Tibial nerve (tissue), 4 donors: ENCODE measurements around the gene C2CD2L. TPM values are rescaled to one million over a fixed set of nuclear protein-coding genes. Genes with fewer than 3 reads are reported as not detected.
"Not testable (repeated sequence)": the region's sequence is repeated elsewhere in the genome, so short reads cannot be mapped to it uniquely, and the experiment has no call there.

Source experiments
- DNase-seq, 2 donors: peaks; one replicate each; pipeline ENCODE4 v3.0.0-alpha.2; 2019; ENCODE audit warnings: low spot score in 2 of 2
- H3K27ac ChIP-seq, 4 donors: fragments of 200-600 bp; sonication (generic) in 3 of 4; one replicate each; pipeline ENCODE4 v1.5.1; 2017 to 2019; ENCODE audit warnings: mild to moderate bottlenecking in 1 of 4
- H3K27me3 ChIP-seq, 2 donors: fragments of 200-600 bp; sonication (generic) in 1 of 2; one replicate each; pipeline versions ENCODE4 v1.5.1 to v1.6.0; 2017 to 2019
- H3K36me3 ChIP-seq, 3 donors: fragments of 200-600 bp; sonication (generic); one replicate each; pipeline ENCODE4 v1.5.1; 2018 to 2019
- H3K4me1 ChIP-seq, 4 donors: fragments of 200-600 bp; sonication (generic) in 3 of 4; one replicate each; pipeline ENCODE4 v1.5.1; 2017 to 2019
- H3K4me3 ChIP-seq, 4 donors: fragments of 200-600 bp; sonication (generic) in 3 of 4; one replicate each; pipeline ENCODE4 v1.5.1; 2017 to 2019; ENCODE audit warnings: mild to moderate bottlenecking in 1 of 4, moderate library complexity in 1 of 4
- H3K9me3 ChIP-seq, 4 donors: fragments of 200-600 bp; sonication (generic) in 3 of 4; one replicate each; pipeline ENCODE4 v1.5.1; 2017 to 2019
- EP300 ChIP-seq, 2 donors: sonication (generic); formaldehyde crosslinking; IDR thresholded peaks; one replicate each; pipeline ENCODE4 v1.6.1; 2017; ENCODE audit warnings: antibody characterized with exemption in 2 of 2, mild to moderate bottlenecking in 1 of 2
- POLR2A ChIP-seq, 2 donors: fragments of 450-650 bp; IDR thresholded peaks; one replicate each; pipeline ENCODE4 v1.6.1; 2017; ENCODE audit warnings: antibody characterized with exemption in 2 of 2, mild to moderate bottlenecking in 2 of 2, moderate library complexity in 2 of 2
- WGBS, 2 donors: methylation state at CpG; one replicate each; pipeline ENCODE4 v1.1.5; 2018; 5-methylcytosine and 5-hydroxymethylcytosine counted together
- total RNA-seq, 4 donors: library from RNA; depleted of rRNA; stranded (reverse); fragments of >200 nt; gene quantifications; one replicate each; pipeline ENCODE4 v1.1.0, GENCODE V29; 2016
- TF ChIP-seq, protein P1 (sequence below), 5 experiments: fragments of 200-600 bp in 3 of 5; fragments of 450-650 bp in 2 of 5; sonication (generic) in 3 of 5; IDR thresholded peaks; one replicate each; pipeline ENCODE4 v1.5.1; 2016 to 2019; ENCODE audit warnings: antibody characterized with exemption in 5 of 5, mild to moderate bottlenecking in 3 of 5, moderate library complexity in 2 of 5

C2CD2L gene
- total RNA-seq, 4 donors from 2014 or later, result 11.4 to 13.8 (median 12.3) TPM

DNA sequence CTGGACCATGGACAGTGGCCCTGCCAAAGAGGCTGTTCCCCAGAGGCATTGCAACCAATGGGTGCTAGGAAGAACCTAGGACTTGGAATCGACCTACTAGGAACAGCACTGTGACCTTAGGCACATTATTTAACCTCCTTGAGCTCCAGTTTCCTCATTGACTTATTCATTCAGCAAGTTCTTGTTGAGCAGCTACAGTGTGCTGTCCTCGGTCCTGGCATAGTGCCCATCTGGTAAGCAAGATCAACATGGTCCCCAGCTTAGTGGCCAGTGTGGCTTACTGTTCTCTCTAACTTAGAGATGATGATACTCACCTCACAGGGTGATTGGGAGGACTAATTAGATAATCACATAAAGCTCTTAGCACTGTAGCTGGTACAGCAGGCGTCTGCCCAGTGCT is 49.9 kb downstream of the C2CD2L start:
- Histone ChIP-seq H3K27ac (no peak overlapping the region), H3K4me3 (no peak overlapping the region), H3K36me3 (no peaks in the 10 kb centered on the region), H3K4me1 (no peaks in the 10 kb centered on the region), H3K27me3 (peaks cover 0 to 4% of the 10 kb centered on the region in 2 donors), H3K9me3 (no peaks in the 10 kb centered on the region)
- WGBS, 2 donors, result 40 to 54% methylated on average over 3 of the region's 3 CpGs
- no peak for DNase-seq
- TF ChIP-seq, protein P1, sequence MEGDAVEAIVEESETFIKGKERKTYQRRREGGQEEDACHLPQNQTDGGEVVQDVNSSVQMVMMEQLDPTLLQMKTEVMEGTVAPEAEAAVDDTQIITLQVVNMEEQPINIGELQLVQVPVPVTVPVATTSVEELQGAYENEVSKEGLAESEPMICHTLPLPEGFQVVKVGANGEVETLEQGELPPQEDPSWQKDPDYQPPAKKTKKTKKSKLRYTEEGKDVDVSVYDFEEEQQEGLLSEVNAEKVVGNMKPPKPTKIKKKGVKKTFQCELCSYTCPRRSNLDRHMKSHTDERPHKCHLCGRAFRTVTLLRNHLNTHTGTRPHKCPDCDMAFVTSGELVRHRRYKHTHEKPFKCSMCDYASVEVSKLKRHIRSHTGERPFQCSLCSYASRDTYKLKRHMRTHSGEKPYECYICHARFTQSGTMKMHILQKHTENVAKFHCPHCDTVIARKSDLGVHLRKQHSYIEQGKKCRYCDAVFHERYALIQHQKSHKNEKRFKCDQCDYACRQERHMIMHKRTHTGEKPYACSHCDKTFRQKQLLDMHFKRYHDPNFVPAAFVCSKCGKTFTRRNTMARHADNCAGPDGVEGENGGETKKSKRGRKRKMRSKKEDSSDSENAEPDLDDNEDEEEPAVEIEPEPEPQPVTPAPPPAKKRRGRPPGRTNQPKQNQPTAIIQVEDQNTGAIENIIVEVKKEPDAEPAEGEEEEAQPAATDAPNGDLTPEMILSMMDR (IDR thresholded peaks at IDR 0.05), result no peak
- TF ChIP-seq POLR2A (IDR thresholded peaks at IDR 0.05) (no peak), EP300 (IDR thresholded peaks at IDR 0.05) (no peak)

DNA sequence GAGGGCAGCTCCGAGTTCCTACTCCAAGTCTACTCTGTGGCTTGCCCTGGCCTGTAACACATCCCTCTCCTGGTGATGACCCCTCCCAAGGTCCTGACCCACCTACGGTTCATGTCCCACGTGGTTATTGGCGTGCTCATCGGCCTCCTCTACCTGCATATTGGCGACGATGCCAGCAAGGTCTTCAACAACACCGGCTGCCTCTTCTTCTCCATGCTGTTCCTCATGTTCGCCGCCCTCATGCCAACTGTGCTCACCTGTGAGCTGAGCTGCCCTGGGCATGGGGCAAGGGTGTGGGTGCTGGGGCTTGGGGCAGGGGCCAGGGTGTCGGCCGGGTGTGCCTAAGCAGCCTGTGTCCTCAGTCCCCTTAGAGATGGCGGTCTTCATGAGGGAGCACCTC is 51.3 kb downstream of the C2CD2L start:
- 94% methylated on average over 13 of the region's 13 CpGs for WGBS, 2 donors
- Histone ChIP-seq H3K4me3 (no peak overlapping the region), H3K36me3 (no peaks in the 10 kb centered on the region), H3K27me3 (no peaks in the 10 kb centered on the region), H3K4me1 (no peaks in the 10 kb centered on the region), H3K27ac (no peak overlapping the region), H3K9me3 (no peaks in the 10 kb centered on the region)
- TF ChIP-seq, protein P1 (IDR thresholded peaks at IDR 0.05), result no peak
- no peak for TF ChIP-seq EP300 (IDR thresholded peaks at IDR 0.05)
- TF ChIP-seq POLR2A (IDR thresholded peaks at IDR 0.05), result no peak
- DNase-seq, result no peak

DNA sequence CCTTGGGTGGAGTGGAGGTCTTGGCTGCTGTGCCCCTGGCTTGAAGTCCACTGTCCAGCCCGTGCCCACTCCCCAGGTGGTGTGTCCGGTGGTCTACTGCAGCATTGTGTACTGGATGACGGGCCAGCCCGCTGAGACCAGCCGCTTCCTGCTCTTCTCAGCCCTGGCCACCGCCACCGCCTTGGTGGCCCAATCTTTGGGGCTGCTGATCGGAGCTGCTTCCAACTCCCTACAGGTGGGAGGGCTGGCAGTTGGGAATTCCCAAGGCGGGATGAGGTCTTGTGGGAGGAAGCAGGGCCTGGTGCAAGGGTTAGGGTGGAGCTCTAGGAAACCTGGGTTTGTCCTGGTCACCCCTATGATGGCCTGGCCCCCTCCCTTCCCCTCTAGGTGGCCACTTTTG is 53.0 kb downstream of the C2CD2L start:
- H3K36me3 ChIP-seq, result no peaks in the 10 kb centered on the region

DNA sequence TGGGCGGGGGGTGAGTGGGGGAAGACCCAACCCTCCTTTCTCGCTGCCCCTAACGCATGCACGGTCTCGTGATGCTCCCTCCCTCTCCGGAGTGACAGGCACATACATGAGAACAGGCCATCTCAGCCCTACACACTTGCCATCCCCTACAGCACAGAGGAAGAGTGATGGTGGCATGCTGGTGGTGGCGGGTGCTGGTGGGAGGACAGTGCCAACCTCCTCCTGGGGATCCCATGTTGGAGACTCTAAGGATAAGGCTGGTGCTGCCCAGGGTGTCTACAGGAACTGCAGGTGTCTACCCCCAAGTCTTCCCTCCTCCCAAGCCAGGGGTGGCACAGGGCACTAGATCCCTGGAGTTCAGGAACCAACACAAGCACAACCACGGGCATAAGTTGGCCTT is 54.7 kb downstream of the C2CD2L start:
- Histone ChIP-seq H3K4me1 (no peaks in the 10 kb centered on the region), H3K9me3 (no peaks in the 10 kb centered on the region), H3K4me3 (no peak overlapping the region), H3K36me3 (no peaks in the 10 kb centered on the region), H3K27ac (no peak overlapping the region), H3K27me3 (no peaks in the 10 kb centered on the region)
- TF ChIP-seq EP300 (IDR thresholded peaks at IDR 0.05) (no peak), POLR2A (IDR thresholded peaks at IDR 0.05) (no peak)
- TF ChIP-seq, protein P1 (IDR thresholded peaks at IDR 0.05), result no peak
- 73 to 87% methylated on average over 7 to 8 of the region's 8 CpGs for WGBS, 2 donors
- DNase-seq, result no peak

More for the DNA sequence above, 53.0 kb downstream of the C2CD2L start:
- no peak overlapping the region for H3K27ac ChIP-seq
- no peaks in the 10 kb centered on the region for H3K27me3 ChIP-seq
- H3K4me3 ChIP-seq, result no peak overlapping the region
- no peaks in the 10 kb centered on the region for H3K9me3 ChIP-seq
- TF ChIP-seq EP300 (IDR thresholded peaks at IDR 0.05) (no peak), POLR2A (IDR thresholded peaks at IDR 0.05) (no peak)
- TF ChIP-seq, protein P1 (IDR thresholded peaks at IDR 0.05), result no peak
- DNase-seq, result no peak
- WGBS, 2 donors, result 94 to 100% methylated on average over 3 to 8 of the region's 9 CpGs
- no peaks in the 10 kb centered on the region for H3K4me1 ChIP-seq

DNA sequence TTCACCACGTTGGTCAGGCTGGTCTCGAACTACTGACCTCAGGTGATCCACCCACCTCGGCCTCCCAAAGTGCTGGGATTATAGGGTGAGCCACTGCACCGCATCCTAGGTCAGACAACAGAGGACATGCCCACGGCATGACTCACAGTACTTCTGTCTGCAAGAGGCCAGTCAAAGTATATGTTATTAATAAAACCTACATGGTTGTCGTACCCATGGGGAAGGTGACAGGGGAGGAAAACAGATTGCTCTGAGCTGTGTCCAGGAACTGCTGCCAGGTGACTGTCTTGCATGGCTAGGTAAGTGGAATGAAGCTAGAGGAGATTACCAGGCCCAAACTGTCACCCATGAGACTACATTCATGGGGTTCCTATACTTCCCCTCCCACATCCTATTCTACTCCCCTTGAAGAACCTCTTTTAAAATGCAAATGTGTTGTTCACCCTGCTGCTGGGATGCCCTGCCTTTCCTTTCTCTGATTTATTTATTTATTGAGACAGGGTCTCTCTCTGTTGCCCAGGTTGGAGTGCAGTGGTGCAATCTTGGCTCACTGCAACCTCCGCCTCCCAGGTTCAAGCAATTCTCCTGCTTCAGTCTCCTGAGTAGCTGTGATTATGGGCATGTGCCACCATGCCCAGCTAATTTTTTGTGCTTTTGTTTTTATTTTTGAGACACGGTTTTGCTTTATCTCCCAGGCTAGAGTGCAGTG is 59.4 kb downstream of the C2CD2L start:
- TF ChIP-seq EP300 (IDR thresholded peaks at IDR 0.05), result no peak
- no peak for TF ChIP-seq POLR2A (IDR thresholded peaks at IDR 0.05)
- TF ChIP-seq, protein P1 (IDR thresholded peaks at IDR 0.05), result no peak
- Histone ChIP-seq H3K4me1 (peaks cover 0 to 20% (median 2%) of the 10 kb centered on the region in 4 donors), H3K9me3 (no peaks in the 10 kb centered on the region), H3K27me3 (no peaks in the 10 kb centered on the region), H3K27ac (no peak overlapping the region), H3K36me3 (peaks cover 0 to 4% (median 0%) of the 10 kb centered on the region in 3 donors), H3K4me3 (no peak overlapping the region)
- DNase-seq, result no peak
- 70 to 79% methylated on average over 8 of the region's 8 CpGs for WGBS, 2 donors

DNA sequence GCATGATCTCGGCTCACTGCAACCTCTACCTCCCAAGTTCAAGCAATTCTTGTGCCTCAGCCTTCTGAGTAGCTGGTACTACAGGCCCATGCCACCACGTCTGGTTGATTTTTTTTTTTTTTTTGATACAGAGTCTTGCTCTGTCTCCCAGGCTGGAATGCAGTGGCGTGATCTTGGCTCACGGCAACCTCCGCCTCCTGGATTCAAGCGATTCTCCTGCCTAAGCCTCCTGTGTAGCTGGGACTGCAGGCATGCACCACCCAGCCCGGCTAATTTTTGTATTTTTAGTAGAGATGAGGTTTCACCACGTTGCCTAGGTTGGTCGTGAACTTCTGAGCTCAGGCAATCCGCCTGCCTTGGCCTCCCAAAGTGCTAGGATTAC is 59.9 kb downstream of the C2CD2L start:
- not testable (repeated sequence) for H3K4me3 ChIP-seq, H3K9me3 ChIP-seq, H3K36me3 ChIP-seq, DNase-seq, H3K27me3 ChIP-seq, H3K27ac ChIP-seq
- WGBS, 2 donors, result 72 to 79% methylated on average over 10 of the region's 10 CpGs
- H3K4me1 ChIP-seq, result peaks cover 0 to 20% (median 2%) of the 10 kb centered on the region in 4 donors
